Mesodermal cell (in vitro differentiated cells): ENCODE measurements around the gene FOXP1.

Source experiments
- H3K27ac ChIP-seq: 2 replicates; pipeline ENCODE4 v1.7.0; 2013; ENCODE audit warnings: mild to moderate bottlenecking, low read depth, low read length, moderate library complexity; ENCODE audit not compliant: severe bottlenecking
- H3K36me3 ChIP-seq: 2 replicates; pipeline ENCODE4 v1.7.1; 2013; ENCODE audit warnings: mild to moderate bottlenecking, low read length, moderate library complexity; ENCODE audit not compliant: control insufficient read depth, insufficient read depth
- H3K4me1 ChIP-seq: one replicate; pipeline ENCODE4 v1.7.1; 2013; ENCODE audit warnings: mild to moderate bottlenecking, low read length; ENCODE audit not compliant: insufficient read depth, control insufficient read depth, poor library complexity, severe bottlenecking
- H3K4me3 ChIP-seq: 2 replicates; pipeline ENCODE4 v1.7.0; 2013; ENCODE audit warnings: low read length, control low read depth, mild to moderate bottlenecking; ENCODE audit not compliant: insufficient read depth, poor library complexity, severe bottlenecking; ENCODE audit errors: extremely low read depth
- H3K9me3 ChIP-seq: 2 replicates; pipeline ENCODE4 v1.7.1; 2013; ENCODE audit warnings: mild to moderate bottlenecking, low read length, moderate library complexity; ENCODE audit not compliant: control insufficient read depth
- WGBS, 2 experiments: methylation state at CpG; one replicate each; pipeline ENCODE4 v1.1.5; 2013; ENCODE audit warnings: missing lambda C conversion rate in 2 of 2; ENCODE audit not compliant: insufficient coverage in 2 of 2; 5-methylcytosine and 5-hydroxymethylcytosine counted together

Gene FOXP1

DNA sequence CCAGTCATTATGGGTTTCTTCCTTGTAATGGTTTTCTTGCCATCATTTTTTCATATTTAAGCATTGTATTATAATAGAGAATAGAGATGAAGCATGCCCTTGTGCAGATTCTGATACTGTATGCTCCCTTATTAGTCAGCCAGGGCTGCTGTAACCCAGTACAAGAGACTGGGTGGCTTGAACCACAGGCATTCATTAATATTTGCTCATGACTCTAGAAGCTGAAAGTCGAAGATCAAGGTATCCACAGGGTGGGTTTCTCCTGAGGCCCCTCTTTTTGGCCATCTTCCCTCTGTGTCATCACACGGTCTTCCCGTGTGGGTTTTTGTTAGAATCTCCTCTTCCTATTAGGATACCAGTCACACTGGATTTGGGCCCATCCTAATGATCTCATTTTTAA, 74.5 kb downstream of the FOXP1 start:
- Histone ChIP-seq H3K27ac (no peak overlapping the region), H3K9me3 (no peaks in the 10 kb centered on the region), H3K4me1 (peaks cover 12% of the 10 kb centered on the region), H3K36me3 (no peaks in the 10 kb centered on the region), H3K4me3 (no peak overlapping the region)
- WGBS, 2 experiments = 82 to 95% methylated on average over 3 of the region's 3 CpGs

DNA sequence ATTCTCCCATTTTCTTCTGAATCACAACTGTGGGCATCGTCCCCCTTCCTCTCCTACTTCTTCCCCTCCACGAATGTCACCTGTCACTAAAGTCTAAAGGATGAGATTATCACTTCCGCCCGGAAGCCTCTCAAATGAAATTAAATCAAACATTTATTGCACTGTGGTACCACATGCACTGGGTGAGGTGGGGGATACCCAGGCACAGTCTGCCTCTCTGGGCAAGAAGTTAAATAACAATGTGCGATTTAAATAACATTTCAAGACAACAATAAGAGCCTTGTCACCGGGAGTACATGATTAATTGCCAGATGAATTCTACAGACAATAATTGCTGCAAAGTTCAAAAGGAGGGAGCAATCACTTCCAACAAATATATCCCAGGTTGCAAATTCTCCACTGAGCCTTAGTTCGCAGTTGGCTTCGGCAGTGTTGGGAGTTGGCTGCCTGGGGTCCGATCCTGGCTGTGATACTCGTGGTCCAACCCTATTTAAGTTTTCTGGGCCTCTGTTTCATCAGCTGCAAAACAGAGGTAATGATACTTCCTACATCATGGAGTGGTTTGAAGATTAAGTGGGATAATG, 77.7 kb downstream of the FOXP1 start:
- H3K9me3 ChIP-seq = no peaks in the 10 kb centered on the region
- H3K4me1 ChIP-seq = peaks cover 10% of the 10 kb centered on the region
- no peaks in the 10 kb centered on the region for H3K36me3 ChIP-seq
- 82 to 96% methylated on average over 7 to 8 of the region's 10 CpGs for whole genome bisulfite sequencing, 2 experiments
- H3K4me3 ChIP-seq = no peak overlapping the region
- no peak overlapping the region for H3K27ac ChIP-seq

DNA sequence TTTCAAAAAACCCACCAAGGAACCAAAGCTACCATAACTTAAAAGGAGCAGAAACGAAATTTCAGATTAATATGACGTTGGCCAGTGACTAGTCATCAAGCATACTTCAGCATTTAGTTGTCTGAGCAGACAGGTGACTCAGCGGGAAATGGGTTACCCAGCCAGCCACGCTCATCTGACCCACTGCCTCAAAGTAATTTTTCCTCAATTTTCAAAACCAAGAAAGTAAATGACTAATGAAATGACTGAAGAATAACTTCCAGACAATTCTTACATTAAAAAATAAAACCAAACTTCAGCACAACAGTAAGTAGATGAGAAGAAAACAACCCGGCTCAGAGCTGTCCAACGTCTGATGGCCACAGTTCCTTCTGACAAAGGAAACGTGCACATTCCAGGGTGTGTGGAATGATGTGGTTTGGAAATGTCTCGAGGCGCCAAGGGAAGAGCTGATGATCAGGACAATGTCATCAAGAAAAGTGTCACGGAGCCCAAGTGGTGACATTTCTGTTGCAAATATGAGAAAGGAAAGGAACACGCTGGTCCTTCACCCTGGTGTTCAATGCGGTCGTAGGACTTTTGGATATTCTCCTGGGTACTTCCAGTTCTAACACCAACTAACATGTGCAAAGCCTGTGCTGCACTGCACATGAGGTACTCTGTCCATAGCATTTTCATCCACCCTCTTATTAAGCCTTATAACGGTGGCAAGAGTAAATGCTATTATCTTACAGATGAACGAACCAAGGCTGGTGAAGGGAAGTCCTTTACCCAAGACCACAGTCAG, 79.1 kb downstream of the FOXP1 start:
- peaks cover 10% of the 10 kb centered on the region for H3K4me1 ChIP-seq
- WGBS, 2 experiments = 86 to 90% methylated on average over 8 to 13 of the region's 15 CpGs
- H3K4me3 ChIP-seq = no peak overlapping the region
- H3K36me3 ChIP-seq = no peaks in the 10 kb centered on the region
- no peak overlapping the region for H3K27ac ChIP-seq
- no peaks in the 10 kb centered on the region for H3K9me3 ChIP-seq

DNA sequence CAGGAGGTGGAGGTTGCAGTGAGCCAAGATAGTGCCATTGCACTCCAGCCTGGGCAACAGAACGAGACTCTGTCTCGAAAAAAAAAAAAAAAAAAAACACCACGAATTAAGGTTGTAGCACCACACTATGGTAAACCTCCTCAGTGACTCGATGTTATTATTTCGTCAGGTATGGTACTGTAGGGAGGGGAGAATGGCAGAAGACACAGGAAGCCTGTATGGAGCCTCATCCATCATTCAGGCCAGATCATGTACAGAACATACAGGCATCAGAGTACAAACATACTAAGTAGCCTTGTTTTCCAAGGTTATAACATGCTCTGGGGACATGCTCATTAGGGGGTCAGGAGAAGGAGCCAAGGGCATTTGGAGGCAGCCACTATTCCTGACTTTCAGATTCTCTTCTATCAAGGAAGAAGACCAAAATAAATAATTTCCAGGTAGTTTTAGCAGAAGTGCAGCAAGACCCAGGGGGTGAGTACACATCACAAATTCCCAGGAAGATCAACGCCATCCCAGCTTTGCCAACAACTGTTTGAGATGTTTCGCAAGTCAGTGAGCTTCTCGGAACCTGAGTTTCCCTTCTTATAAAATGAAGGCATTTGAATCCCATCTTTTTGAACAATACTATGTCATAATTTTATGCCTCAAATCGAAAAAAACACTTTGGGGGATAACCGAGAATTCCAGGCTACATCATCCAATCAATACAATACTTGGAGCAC, 79.8 kb downstream of the FOXP1 start:
- 93 to 100% methylated on average over 3 of the region's 10 CpGs for WGBS, 2 experiments
- H3K36me3 ChIP-seq = no peaks in the 10 kb centered on the region
- H3K9me3 ChIP-seq = no peaks in the 10 kb centered on the region
- no peak overlapping the region for H3K27ac ChIP-seq
- peaks cover 11% of the 10 kb centered on the region for H3K4me1 ChIP-seq
- H3K4me3 ChIP-seq = no peak overlapping the region

DNA sequence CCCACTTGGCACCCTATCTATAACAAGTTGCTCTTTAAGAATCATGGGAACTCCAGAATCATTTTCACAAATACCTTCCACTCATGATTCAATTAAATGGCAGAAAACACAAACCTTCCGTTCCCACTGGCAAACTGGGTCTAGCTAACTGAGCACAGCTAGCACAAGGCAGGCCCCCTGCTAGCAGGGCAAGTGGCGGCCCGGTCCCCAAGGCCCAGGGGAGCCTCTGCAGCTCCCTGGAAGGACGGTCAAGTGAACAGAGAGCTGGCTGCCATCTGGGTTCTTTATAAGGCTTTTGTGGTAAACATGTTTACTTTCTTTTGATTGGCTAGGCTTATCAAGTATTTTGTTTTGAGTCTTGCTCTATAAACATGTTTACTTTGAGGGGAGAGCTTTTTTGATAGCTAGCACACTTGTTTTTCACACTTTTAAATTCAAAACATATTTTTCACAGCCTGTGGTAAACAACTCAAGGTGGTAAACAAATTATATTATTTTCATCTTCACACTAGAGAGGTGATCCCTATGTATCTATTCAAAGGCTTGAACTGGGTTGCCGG, 81.4 kb downstream of the FOXP1 start:
- Histone ChIP-seq H3K36me3 (no peaks in the 10 kb centered on the region), H3K9me3 (no peaks in the 10 kb centered on the region), H3K27ac (no peak overlapping the region), H3K4me3 (no peak overlapping the region), H3K4me1 (peaks cover 26% of the 10 kb centered on the region)
- 88 to 93% methylated on average over 4 of the region's 5 CpGs for WGBS, 2 experiments

DNA sequence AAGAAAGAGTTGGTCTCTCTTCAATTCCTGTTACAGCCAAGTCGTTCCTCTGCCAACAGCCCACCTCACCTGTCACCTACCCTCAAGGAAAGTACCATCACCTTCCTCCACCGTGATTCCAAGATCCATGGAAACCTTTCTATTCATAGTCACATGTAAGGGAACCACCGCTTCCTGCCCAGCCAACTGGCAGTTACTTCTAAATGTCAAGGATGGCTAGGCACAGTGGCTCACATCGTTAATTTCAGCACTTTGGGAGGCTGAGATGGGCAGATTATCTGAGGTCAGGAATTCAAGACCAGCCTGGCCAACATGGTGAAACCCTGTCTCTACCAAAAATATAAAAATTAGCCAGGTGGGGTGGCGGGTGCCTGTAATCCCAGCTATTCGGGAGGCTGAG, 82.8 kb downstream of the FOXP1 start:
- H3K36me3 ChIP-seq = no peaks in the 10 kb centered on the region
- H3K9me3 ChIP-seq = no peaks in the 10 kb centered on the region
- no peak overlapping the region for H3K4me3 ChIP-seq
- H3K4me1 ChIP-seq = peaks cover 36% of the 10 kb centered on the region
- WGBS, 2 experiments = 89 to 91% methylated on average over 4 to 6 of the region's 6 CpGs
- no peak overlapping the region for H3K27ac ChIP-seq

DNA sequence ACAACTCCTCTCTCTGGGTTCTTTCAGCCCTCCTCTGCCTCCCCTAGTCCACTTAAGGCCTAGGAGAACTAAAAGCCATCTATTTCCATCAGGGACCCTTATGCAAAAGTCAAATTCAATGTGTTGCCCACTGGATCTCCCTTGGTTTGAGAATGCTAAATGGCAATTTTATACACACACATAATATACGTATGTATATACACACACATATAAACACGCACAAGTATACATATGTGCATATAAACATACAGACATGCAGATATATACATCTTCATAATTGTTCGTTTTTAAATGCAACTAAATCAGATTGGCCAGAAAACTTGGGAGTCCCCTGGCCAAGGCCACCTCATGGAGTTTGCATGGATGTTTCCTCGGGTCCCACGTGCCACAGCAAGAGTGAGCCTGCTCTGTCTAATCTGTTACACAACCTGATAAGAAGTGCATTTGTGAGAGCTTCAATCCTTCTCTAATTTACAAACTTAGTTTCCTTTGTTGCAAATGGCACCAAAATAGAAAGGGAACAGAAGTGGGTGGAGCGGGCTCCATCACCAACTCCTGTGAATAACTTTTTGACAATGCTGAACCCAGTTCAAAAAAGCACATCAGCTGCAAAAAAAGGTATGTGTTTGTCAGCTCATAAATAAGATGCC, 84.2 kb downstream of the FOXP1 start:
- Histone ChIP-seq H3K4me3 (no peak overlapping the region), H3K4me1 (peaks cover 31% of the 10 kb centered on the region), H3K27ac (no peak overlapping the region), H3K9me3 (no peaks in the 10 kb centered on the region), H3K36me3 (no peaks in the 10 kb centered on the region)
- 92 to 100% methylated on average over 2 to 5 of the region's 6 CpGs for WGBS, 2 experiments

DNA sequence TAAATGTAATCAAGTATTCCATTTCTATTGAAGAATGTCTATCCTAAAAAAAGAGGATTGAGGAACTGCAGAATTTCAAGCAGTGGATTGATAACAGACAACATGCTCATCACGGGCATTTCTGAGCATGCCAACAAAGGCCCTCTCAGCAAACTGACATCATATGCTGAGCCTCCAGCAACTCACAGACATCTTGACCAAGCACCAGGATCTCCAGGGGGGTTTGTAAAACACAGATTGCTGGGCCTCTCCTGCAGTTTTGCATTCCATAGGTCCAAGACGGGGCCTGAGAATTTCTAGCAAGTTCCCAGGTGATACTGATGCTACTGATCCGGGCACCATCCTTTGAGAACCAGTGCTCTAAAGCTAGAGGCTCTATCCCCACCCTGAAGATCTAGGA, 85.0 kb downstream of the FOXP1 start:
- peaks cover 26% of the 10 kb centered on the region for H3K4me1 ChIP-seq
- 80 to 89% methylated on average over 3 of the region's 3 CpGs for WGBS, 2 experiments
- H3K36me3 ChIP-seq = no peaks in the 10 kb centered on the region
- peak overlapping the region; percentile 81 for H3K27ac ChIP-seq
- H3K9me3 ChIP-seq = no peaks in the 10 kb centered on the region
- H3K4me3 ChIP-seq = no peak overlapping the region

DNA sequence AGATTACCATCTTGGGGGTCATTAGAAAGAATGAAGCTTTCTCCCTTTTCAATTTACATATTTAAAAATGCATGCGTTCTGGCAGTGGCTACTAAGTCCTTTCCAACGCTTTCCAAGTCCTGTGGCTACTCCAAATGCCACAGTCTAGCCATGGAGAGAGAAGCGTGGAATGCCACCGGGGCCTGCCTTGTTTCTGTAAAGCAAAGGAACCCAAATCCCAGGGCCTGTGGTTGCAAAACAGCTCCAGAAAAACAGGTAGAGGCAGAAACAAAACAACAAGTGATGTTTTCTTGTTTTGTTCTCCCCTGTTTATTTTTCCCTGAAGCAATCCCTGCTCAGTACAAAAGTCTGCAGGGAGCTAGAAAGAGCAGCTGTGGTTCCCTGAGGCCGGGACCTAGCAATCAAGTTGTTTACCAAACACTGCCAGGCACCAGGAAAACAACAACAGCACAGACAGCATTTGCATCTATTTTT, 85.5 kb downstream of the FOXP1 start:
- peaks cover 26% of the 10 kb centered on the region for H3K4me1 ChIP-seq
- H3K36me3 ChIP-seq = no peaks in the 10 kb centered on the region
- H3K9me3 ChIP-seq = no peaks in the 10 kb centered on the region
- WGBS, 2 experiments = 30 to 44% methylated on average over 4 of the region's 5 CpGs
- H3K4me3 ChIP-seq = no peak overlapping the region
- peak overlapping the region; percentile 81 for H3K27ac ChIP-seq

DNA sequence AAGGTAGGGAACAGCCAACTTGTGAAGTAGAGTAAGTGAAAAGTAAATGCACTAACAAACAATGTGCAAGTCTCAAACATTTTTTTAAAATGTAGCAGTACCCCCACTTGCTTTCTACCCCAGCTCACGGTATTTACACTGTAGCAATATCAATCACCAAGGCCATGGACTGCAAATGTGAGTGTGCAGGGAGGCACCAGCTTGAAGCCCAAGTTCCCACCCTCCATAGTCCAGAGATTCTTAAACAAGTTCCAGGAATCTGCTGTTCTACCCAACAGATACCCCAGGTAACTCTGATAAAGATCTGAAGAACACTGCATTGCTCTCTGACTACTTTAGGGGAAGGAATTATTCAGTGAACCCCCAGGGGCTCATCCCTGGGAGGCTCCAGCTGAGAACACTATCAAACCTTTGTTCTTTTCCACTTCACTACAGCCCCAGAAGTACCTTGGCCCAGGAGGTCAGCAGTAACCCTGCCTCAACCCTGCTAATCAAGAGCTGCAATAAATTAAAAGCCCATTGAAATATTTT, 86.1 kb downstream of the FOXP1 start:
- Histone ChIP-seq H3K27ac (peak overlapping the region; percentile 81), H3K4me1 (peaks cover 26% of the 10 kb centered on the region), H3K9me3 (no peaks in the 10 kb centered on the region), H3K4me3 (no peak overlapping the region), H3K36me3 (no peaks in the 10 kb centered on the region)
- 80% methylated on average over 1 of the region's 1 CpG; no CpG with 5 or more reads in 1 of the 2 experiments for WGBS, 2 experiments
